Caco-2 (cell line): ENCODE data around the gene PDK4. TPM values are rescaled to one million over a fixed set of nuclear protein-coding genes. Genes with fewer than 3 reads are reported as not detected.

Source experiments
- BruUV-seq: library from RNA; stranded (reverse); fragments of 400-500 nt; replicated peaks from 2 replicates; lab custom pipeline; 2021; lab: Mats Ljungman, UMichigan
- CTCF ChIA-PET: fragments of 300-600 bp; sonication (Branson Sonifier 250); formaldehyde crosslinking; loops from one replicate; lab custom pipeline; 2022; ENCODE audit warnings: antibody characterized with exemption; lab: Charles Lee
- POLR2A ChIA-PET: fragments of 300-600 bp; sonication (Branson Sonifier 250); formaldehyde crosslinking; loops from one replicate; lab custom pipeline; 2022; ENCODE audit warnings: antibody characterized with exemption; lab: Charles Lee
- DNase-seq, 2 experiments: peaks; one replicate each; pipeline versions ENCODE4 v3.0.0 to v3.0.0-alpha.2; 2020 to 2022
- H3K27me3 ChIP-seq: replicated peaks from 2 replicates; pipeline ENCODE4 v1.6.0; 2011; ENCODE audit warnings: low read length; ENCODE audit not compliant: control insufficient read depth, insufficient read depth
- H3K36me3 ChIP-seq: 2 replicates; pipeline ENCODE4 v1.5.1; 2011; ENCODE audit warnings: low read length; ENCODE audit not compliant: control insufficient read depth, insufficient read depth
- H3K4me1 ChIP-seq: fragments of 250-450 bp; sonication (Bioruptor Pico); 2 replicates; pipeline ENCODE4 v1.5.1; 2020; ENCODE audit warnings: mild to moderate bottlenecking
- H3K4me3 ChIP-seq: 2 replicates; pipeline ENCODE4 v1.5.1; 2011; ENCODE audit warnings: low read depth, mild to moderate bottlenecking, control low read depth, low read length
- H3K9me3 ChIP-seq: fragments of 250-450 bp; sonication (Bioruptor Pico); 2 replicates; pipeline ENCODE4 v1.5.1; 2020; ENCODE audit warnings: mild to moderate bottlenecking, moderate library complexity
- H3K27ac Mint-ChIP-seq: one replicate; pipeline ENCODE4 v1.8.0; 2022; ENCODE audit warnings: mixed read lengths; ENCODE audit not compliant: unreplicated experiment
- H3K27me3 Mint-ChIP-seq: one replicate; pipeline ENCODE4 v1.8.0; 2022; ENCODE audit warnings: mixed read lengths; ENCODE audit not compliant: insufficient read depth, unreplicated experiment
- H3K36me3 Mint-ChIP-seq: one replicate; pipeline ENCODE4 v1.8.0; 2022; ENCODE audit warnings: mild to moderate bottlenecking, mixed read lengths; ENCODE audit not compliant: insufficient read depth, unreplicated experiment
- H3K4me1 Mint-ChIP-seq: one replicate; pipeline ENCODE4 v1.8.0; 2022; ENCODE audit warnings: low read depth, mixed read lengths; ENCODE audit not compliant: unreplicated experiment
- H3K4me3 Mint-ChIP-seq: one replicate; pipeline ENCODE4 v1.8.0; 2022; ENCODE audit warnings: mild to moderate bottlenecking, moderate library complexity, mixed read lengths; ENCODE audit not compliant: unreplicated experiment
- H3K9me3 Mint-ChIP-seq: one replicate; pipeline ENCODE4 v1.8.0; 2022; ENCODE audit warnings: mixed read lengths; ENCODE audit not compliant: unreplicated experiment
- intact Hi-C: fragments of 100-400 bp; cut with micrococcal nuclease; formaldehyde crosslinking; loops from one replicate; pipeline ENCODE4 v1.10.0; 2022; ENCODE audit not compliant: unreplicated experiment
- total RNA-seq: library from RNA; stranded (reverse); gene quantifications from 2 replicates; pipeline ENCODE4 v1.2.3, GENCODE V29; 2022
- TF ChIP-seq, protein P1 (sequence below), 2 experiments: fragments of 200-600 bp in 1 of 2; IDR thresholded peaks; 1 replicate in 1 of 2; 2 replicates in 1 of 2; pipeline versions ENCODE4 v1.5.1 to v1.8.0; 2011 to 2022; ENCODE audit warnings: antibody characterized with exemption in 1 of 2, control low read depth in 1 of 2, inconsistent platforms in 1 of 2, low read depth in 1 of 2, low read length in 1 of 2, mild to moderate bottlenecking in 1 of 2, moderate library complexity in 1 of 2; ENCODE audit not compliant: insufficient read depth in 1 of 2, severe bottlenecking in 1 of 2, unreplicated experiment in 1 of 2

Gene PDK4
- total RNA-seq, 1 experiment from 2014 or later: 0.20 TPM

DNA sequence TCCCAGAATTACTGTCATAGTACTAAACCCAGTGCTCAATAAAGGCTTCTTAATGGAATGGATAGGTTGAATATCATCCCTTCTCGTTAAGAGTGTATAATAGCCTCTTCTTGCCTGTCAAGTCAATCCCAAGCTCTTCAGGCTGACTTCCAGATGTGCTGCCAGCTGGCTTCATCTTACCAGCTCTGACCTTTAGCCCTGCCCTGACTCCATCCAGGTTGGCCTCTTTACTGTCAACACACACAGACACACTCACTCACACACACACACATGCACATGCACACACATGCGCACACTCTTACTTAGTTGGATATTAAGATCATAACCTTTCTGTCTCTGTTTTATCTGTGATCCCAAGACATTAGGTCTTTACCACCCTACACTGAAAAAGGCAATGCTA lies 61.5 kb downstream of the PDK4 start:
- intact Hi-C loops: no loop called here
- no peaks in the 10 kb centered on the region for H3K27me3 ChIP-seq
- H3K4me3 ChIP-seq: no peak overlapping the region
- no peaks in the 10 kb centered on the region for H3K36me3 ChIP-seq
- H3K4me1 Mint-ChIP-seq: peaks cover 15% of the 10 kb centered on the region
- peaks cover 13% of the 10 kb centered on the region for H3K4me1 ChIP-seq
- TF ChIP-seq, protein P1, sequence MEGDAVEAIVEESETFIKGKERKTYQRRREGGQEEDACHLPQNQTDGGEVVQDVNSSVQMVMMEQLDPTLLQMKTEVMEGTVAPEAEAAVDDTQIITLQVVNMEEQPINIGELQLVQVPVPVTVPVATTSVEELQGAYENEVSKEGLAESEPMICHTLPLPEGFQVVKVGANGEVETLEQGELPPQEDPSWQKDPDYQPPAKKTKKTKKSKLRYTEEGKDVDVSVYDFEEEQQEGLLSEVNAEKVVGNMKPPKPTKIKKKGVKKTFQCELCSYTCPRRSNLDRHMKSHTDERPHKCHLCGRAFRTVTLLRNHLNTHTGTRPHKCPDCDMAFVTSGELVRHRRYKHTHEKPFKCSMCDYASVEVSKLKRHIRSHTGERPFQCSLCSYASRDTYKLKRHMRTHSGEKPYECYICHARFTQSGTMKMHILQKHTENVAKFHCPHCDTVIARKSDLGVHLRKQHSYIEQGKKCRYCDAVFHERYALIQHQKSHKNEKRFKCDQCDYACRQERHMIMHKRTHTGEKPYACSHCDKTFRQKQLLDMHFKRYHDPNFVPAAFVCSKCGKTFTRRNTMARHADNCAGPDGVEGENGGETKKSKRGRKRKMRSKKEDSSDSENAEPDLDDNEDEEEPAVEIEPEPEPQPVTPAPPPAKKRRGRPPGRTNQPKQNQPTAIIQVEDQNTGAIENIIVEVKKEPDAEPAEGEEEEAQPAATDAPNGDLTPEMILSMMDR (IDR thresholded peaks at IDR 0.05; ENCODE audit: insufficient read depth in 1 of 2, low read depth in 1 of 2, low read length in 1 of 2, severe bottlenecking in 1 of 2, unreplicated experiment in 1 of 2): no peak
- H3K27ac Mint-ChIP-seq: no peak overlapping the region
- BruUV-seq: no TSS peak
- DNase-seq: no peak
- H3K4me3 Mint-ChIP-seq: no peak overlapping the region
- ChIA-PET CTCF (no interaction called here), POLR2A (no interaction called here)
- H3K9me3 ChIP-seq: no peaks in the 10 kb centered on the region
- H3K36me3 Mint-ChIP-seq: no peaks in the 10 kb centered on the region
- H3K9me3 Mint-ChIP-seq: no peaks in the 10 kb centered on the region
- peaks cover 4% of the 10 kb centered on the region for H3K27me3 Mint-ChIP-seq

Other genes with a start within 250 kb of the PDK4 start
- gene PON3, start 200.1 kb downstream of the PDK4 start, total RNA-seq: 13.4 and 15.0 TPM in 2 replicates
- 140 and 141 TPM in 2 replicates for gene PON2, start 161.5 kb downstream of the PDK4 start, total RNA-seq
- not detected in 2 replicates for gene ASB4, start 110.6 kb downstream of the PDK4 start, total RNA-seq
- 6.8 and 8.3 TPM in 2 replicates for gene DYNC1I1, start 176.0 kb upstream of the PDK4 start, total RNA-seq